ENCODE results near the gene MCTP2. TPM values are rescaled to one million over a fixed set of nuclear protein-coding genes. Genes with fewer than 3 reads are reported as not detected.

Gene MCTP2
- total RNA-seq, 1 experiment from 2014 or later = 7.4 TPM

- DNase-seq (ENCODE audit: low spot score) = no peak
- ATAC-seq = no peak
- Mint-ChIP-seq H3K9me3 (no peaks in the 10 kb centered on the region), H3K36me3 (no peaks in the 10 kb centered on the region), H3K4me1 (peaks cover 5% of the 10 kb centered on the region), H3K4me3 (no peak overlapping the region), H3K27me3 (ENCODE audit: low read depth) (no peaks in the 10 kb centered on the region), H3K27ac (0 out of 2 replicates have a peak overlapping the region, but pooled peaks have one; percentile 34)
- ChIA-PET CTCF (no interaction called here), POLR2A (no interaction called here)
- TF ChIP-seq USF1 (CRISPR knock-in tag; IDR thresholded peaks at IDR 0.05) = no peak
- no peak for TF ChIP-seq PRDM15 (CRISPR knock-in tag; IDR thresholded peaks at IDR 0.05)
- TF ChIP-seq ZNF263 (CRISPR knock-in tag; IDR thresholded peaks at IDR 0.05; ENCODE audit: low read depth) = no peak
- TF ChIP-seq ZNF219 (CRISPR knock-in tag; IDR thresholded peaks at IDR 0.05; ENCODE audit: borderline replicate concordance) = no peak
- TF ChIP-seq MLX (CRISPR knock-in tag; IDR thresholded peaks at IDR 0.05) = no peak
- TF ChIP-seq ZNF232 (CRISPR knock-in tag; IDR thresholded peaks at IDR 0.05) = no peak
- no peak for TF ChIP-seq SP1 (CRISPR knock-in tag; conservative IDR thresholded peaks at IDR 0.05)
These were observed 35.4 kb downstream of the MCTP2 start for GRCh38 chr15:94266789-94267188.

- H3K36me3 Mint-ChIP-seq = no peaks in the 10 kb centered on the region
- H3K9me3 Mint-ChIP-seq = no peaks in the 10 kb centered on the region
- TF ChIP-seq FOXP1 (CRISPR knock-in tag; IDR thresholded peaks at IDR 0.05; ENCODE audit: borderline replicate concordance) (no peak), ZBTB21 (CRISPR knock-in tag; IDR thresholded peaks at IDR 0.05; ENCODE audit: borderline replicate concordance) (no peak), FOXP4 (CRISPR knock-in tag; IDR thresholded peaks at IDR 0.05) (no peak), ZNF317 (CRISPR knock-in tag; IDR thresholded peaks at IDR 0.05; ENCODE audit: borderline replicate concordance, low read depth) (no peak), TEAD1 (CRISPR knock-in tag; IDR thresholded peaks at IDR 0.05) (no peak), IRF2 (CRISPR knock-in tag; IDR thresholded peaks at IDR 0.05; ENCODE audit: borderline replicate concordance, low read depth) (no peak), ARID4B (CRISPR knock-in tag; IDR thresholded peaks at IDR 0.05; ENCODE audit: borderline replicate concordance) (no peak), NR1H2 (CRISPR knock-in tag; IDR thresholded peaks at IDR 0.05) (no peak), ZNF121 (CRISPR knock-in tag; IDR thresholded peaks at IDR 0.05) (no peak), AFF4 (CRISPR knock-in tag; IDR thresholded peaks at IDR 0.05; ENCODE audit: borderline replicate concordance) (no peak), FOXJ3 (CRISPR knock-in tag; IDR thresholded peaks at IDR 0.05; ENCODE audit: borderline replicate concordance) (no peak), SMAD3 (CRISPR knock-in tag; IDR thresholded peaks at IDR 0.05; ENCODE audit: borderline replicate concordance) (no peak)
- ChIA-PET POLR2A (no interaction called here), CTCF (no interaction called here)
- no peak overlapping the region for H3K4me3 Mint-ChIP-seq
- no peak for DNase-seq (ENCODE audit: low spot score)
- H3K27ac Mint-ChIP-seq = no peak overlapping the region
- H3K4me1 Mint-ChIP-seq = peaks cover 5% of the 10 kb centered on the region
- H3K27me3 Mint-ChIP-seq (ENCODE audit: low read depth) = no peaks in the 10 kb centered on the region
- no peak for ATAC-seq
These were observed 38.6 kb downstream of the MCTP2 start for GRCh38 chr15:94269954-94270353.

All from WTC11 (cell line).